ENCODE results near the gene ABCD2. TPM values are rescaled to one million over a fixed set of nuclear protein-coding genes. Genes with fewer than 3 reads are reported as not detected.
"Not testable (repeated sequence)": the region's sequence is repeated elsewhere in the genome, so short reads cannot be mapped to it uniquely, and the experiment has no call there.

The ABCD2 gene
- total RNA-seq, 4 donors from 2014 or later, result 0.35 to 2.6 (median 1.7) TPM

- Histone ChIP-seq H3K4me3 (no peak overlapping the region), H3K36me3 (peaks cover 0 to 4% of the 10 kb centered on the region in 2 donors), H3K9me3 (no peaks in the 10 kb centered on the region), H3K4me1 (peaks cover 0 to 8% (median 0%) of the 10 kb centered on the region in 3 donors), H3K27ac (no peak overlapping the region), H3K27me3 (no peaks in the 10 kb centered on the region)
- TF ChIP-seq POLR2A (IDR thresholded peaks at IDR 0.05) (no peak), CTCF (IDR thresholded peaks at IDR 0.05) (no peak)
- WGBS, 2 donors (ENCODE audit: low coverage in 1 of 2), result 90 to 97% methylated on average over 4 of the region's 4 CpGs
- ATAC-seq, result no peak
These were observed 12.7 kb downstream of the ABCD2 start for GRCh38 chr12:39606712-39607423.

GRCh38 chr12:39605996-39606395 is 13.6 kb downstream of the ABCD2 start:
- peaks cover 0 to 4% of the 10 kb centered on the region in 2 donors for H3K36me3 ChIP-seq
- no peak overlapping the region for H3K27ac ChIP-seq
- WGBS, 2 donors (ENCODE audit: low coverage in 1 of 2), result 33 to 46% methylated on average over 3 of the region's 3 CpGs
- peaks cover 0 to 7% (median 0%) of the 10 kb centered on the region in 3 donors for H3K4me1 ChIP-seq
- no peak for TF ChIP-seq CTCF (IDR thresholded peaks at IDR 0.05)
- TF ChIP-seq EP300 (IDR thresholded peaks at IDR 0.05), result no peak
- TF ChIP-seq POLR2AphosphoS5 (IDR thresholded peaks at IDR 0.05), result no peak
- no peak for TF ChIP-seq POLR2A (IDR thresholded peaks at IDR 0.05)
- no peak overlapping the region for H3K4me3 ChIP-seq
- H3K9me3 ChIP-seq, result no peaks in the 10 kb centered on the region
- ATAC-seq, result no peak
- no peaks in the 10 kb centered on the region for H3K27me3 ChIP-seq

- no peak overlapping the region for H3K27ac ChIP-seq
- H3K4me1 ChIP-seq, result peaks cover 0 to 2% (median 0%) of the 10 kb centered on the region in 3 donors
- ATAC-seq, result no peak
- WGBS, 2 donors (ENCODE audit: low coverage in 1 of 2), result 80 to 94% methylated on average over 1 of the region's 1 CpG
- H3K27me3 ChIP-seq, result no peaks in the 10 kb centered on the region
- no peak for TF ChIP-seq POLR2A (IDR thresholded peaks at IDR 0.05)
- no peak for TF ChIP-seq CTCF (IDR thresholded peaks at IDR 0.05)
- no peak for TF ChIP-seq POLR2AphosphoS5 (IDR thresholded peaks at IDR 0.05)
- no peak for TF ChIP-seq EP300 (IDR thresholded peaks at IDR 0.05)
- H3K9me3 ChIP-seq, result no peaks in the 10 kb centered on the region
- peaks cover 0 to 4% of the 10 kb centered on the region in 2 donors for H3K36me3 ChIP-seq
- H3K4me3 ChIP-seq, result no peak overlapping the region
These were observed 14.1 kb downstream of the ABCD2 start for GRCh38 chr12:39605501-39605900.

GRCh38 chr12:39603065-39603464 is 16.5 kb downstream of the ABCD2 start:
- H3K4me3 ChIP-seq, result no peak overlapping the region
- TF ChIP-seq POLR2AphosphoS5 (IDR thresholded peaks at IDR 0.05) (no peak), CTCF (IDR thresholded peaks at IDR 0.05) (no peak), POLR2A (IDR thresholded peaks at IDR 0.05) (no peak), EP300 (IDR thresholded peaks at IDR 0.05) (no peak)
- no peak overlapping the region for H3K27ac ChIP-seq
- ATAC-seq, result no peak
- H3K4me1 ChIP-seq, result no peaks in the 10 kb centered on the region
- no peaks in the 10 kb centered on the region for H3K27me3 ChIP-seq
- peaks cover 0 to 4% of the 10 kb centered on the region in 2 donors for H3K36me3 ChIP-seq
- no peaks in the 10 kb centered on the region for H3K9me3 ChIP-seq

- H3K4me3 ChIP-seq, ATAC-seq, H3K9me3 ChIP-seq, H3K4me1 ChIP-seq, H3K27ac ChIP-seq, H3K36me3 ChIP-seq, H3K27me3 ChIP-seq: not testable (repeated sequence)
- WGBS, 2 donors (ENCODE audit: low coverage in 1 of 2), result 68% methylated on average over 3 of the region's 3 CpGs; no CpG with 5 or more reads in 1 of the 2 donors
These were observed 17.7 kb downstream of the ABCD2 start for GRCh38 chr12:39601951-39602350.

Measured in gastroesophageal sphincter (tissue), 4 donors.